ENCODE results near the gene TUBA8.
"Not testable (repeated sequence)": the region's sequence is repeated elsewhere in the genome, so short reads cannot be mapped to it uniquely, and the experiment has no call there.

Gene TUBA8

GRCh38 chr22:18110194-18110953 is at the start of gene TUBA8:
TSS of gene TUBA8 (plus strand) at chr22:18110809. CDS start at chr22:18110866, 57 bp downstream.
- peak; percentile 27 for DNase-seq

- no peak for DNase-seq
These were observed 48.2 kb upstream of the TUBA8 start for GRCh38 chr22:18062421-18062820.

- DNase-seq, result no peak
These were observed 47.3 kb upstream of the TUBA8 start for GRCh38 chr22:18063306-18063705.

- not testable (repeated sequence) for DNase-seq
These were observed 46.9 kb upstream of the TUBA8 start for GRCh38 chr22:18063715-18064114.

- DNase-seq, result no peak
These were observed 46.0 kb upstream of the TUBA8 start for GRCh38 chr22:18064636-18065035.

- no peak for DNase-seq
These were observed 45.4 kb upstream of the TUBA8 start for GRCh38 chr22:18065256-18065655.

- DNase-seq, result no peak
These were observed 44.3 kb upstream of the TUBA8 start for GRCh38 chr22:18066181-18066859.

GRCh38 chr22:18067121-18067520 is 43.5 kb upstream of the TUBA8 start:
- DNase-seq, result no peak

- DNase-seq, result no peak
These were observed 42.9 kb upstream of the TUBA8 start for GRCh38 chr22:18067548-18068341.

GRCh38 chr22:18068381-18068988 is 42.1 kb upstream of the TUBA8 start:
- DNase-seq, result peak; percentile 88

- DNase-seq, result no peak
These were observed 41.6 kb upstream of the TUBA8 start for GRCh38 chr22:18069041-18069440.

GRCh38 chr22:18070041-18070440 is 40.6 kb upstream of the TUBA8 start:
- no peak for DNase-seq

GRCh38 chr22:18070556-18071306 is 39.9 kb upstream of the TUBA8 start:
- DNase-seq, result no peak

GRCh38 chr22:18071307-18071967 is 39.2 kb upstream of the TUBA8 start:
- not testable (repeated sequence) for DNase-seq

GRCh38 chr22:18071968-18072310 is 38.7 kb upstream of the TUBA8 start:
- no peak for DNase-seq

- no peak for DNase-seq
These were observed 37.1 kb upstream of the TUBA8 start for GRCh38 chr22:18073467-18073866.

- DNase-seq, result not testable (repeated sequence)
These were observed 36.7 kb upstream of the TUBA8 start for GRCh38 chr22:18073927-18074326.

GRCh38 chr22:18075101-18075719 is 35.4 kb upstream of the TUBA8 start:
- DNase-seq, result no peak

- DNase-seq, result peak; percentile 86
These were observed 34.7 kb upstream of the TUBA8 start for GRCh38 chr22:18075720-18076497.

GRCh38 chr22:18077087-18077638 is 33.4 kb upstream of the TUBA8 start:
- DNase-seq, result no peak
